ENCODE measurements around the gene DLG4.

- no peak for TF ChIP-seq CTCF (IDR thresholded peaks at IDR 0.05; ENCODE audit: low read depth, low read length, poor library complexity, severe bottlenecking)
- TF ChIP-seq EZH2phosphoT487 (IDR thresholded peaks at IDR 0.05; ENCODE audit: borderline replicate concordance, low read length), result no peak
These were observed 3.9 kb downstream of the DLG4 start for GRCh38 chr17:7215652-7216180.

Data from DOHH2 (cell line).